Coronary artery (tissue), 2 donors: Measurements from ENCODE around the gene INPPL1.
"Not testable (repeated sequence)": the region's sequence is repeated elsewhere in the genome, so short reads cannot be mapped to it uniquely, and the experiment has no call there.

ENCODE experiments used
- DNase-seq: peaks from one replicate; pipeline ENCODE4 v3.0.0-alpha.2; 2017; ENCODE audit warnings: low spot score
- H3K27ac ChIP-seq, 2 donors: fragments of 200-600 bp; sonication (generic); one replicate each; pipeline ENCODE4 v1.5.1; 2016 to 2019
- H3K4me3 ChIP-seq: fragments of 200-600 bp; sonication (generic); 2 replicates; pipeline ENCODE4 v1.5.1; 2016; ENCODE audit warnings: mild to moderate bottlenecking, moderate library complexity
- TF ChIP-seq, protein P1 (sequence below): fragments of 200-600 bp; sonication (generic); IDR thresholded peaks from one replicate; pipeline ENCODE4 v1.5.1; 2019; ENCODE audit warnings: antibody characterized with exemption

Gene INPPL1

DNA sequence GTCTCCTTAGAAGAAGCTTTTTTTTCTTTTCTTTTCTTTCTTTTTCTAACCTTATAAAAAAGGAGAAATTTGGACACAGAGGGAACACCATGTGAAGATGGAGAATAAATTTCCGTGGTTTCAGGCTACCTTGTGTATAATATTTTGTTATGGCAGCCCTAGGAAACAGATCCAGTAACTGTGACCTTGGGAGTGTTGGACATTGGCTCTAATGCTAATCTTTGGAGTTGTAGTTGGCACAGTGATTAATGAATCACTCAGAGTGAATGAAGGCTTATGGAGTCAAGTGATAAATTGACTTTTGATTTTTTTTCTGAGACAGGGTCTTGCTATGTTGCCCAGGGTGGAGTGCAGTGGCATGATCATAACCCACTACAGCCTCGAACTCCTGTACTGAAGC is 34.9 kb downstream of the INPPL1 start:
- H3K27ac ChIP-seq: no peak overlapping the region
- H3K4me3 ChIP-seq: no peak overlapping the region
- TF ChIP-seq, protein P1, sequence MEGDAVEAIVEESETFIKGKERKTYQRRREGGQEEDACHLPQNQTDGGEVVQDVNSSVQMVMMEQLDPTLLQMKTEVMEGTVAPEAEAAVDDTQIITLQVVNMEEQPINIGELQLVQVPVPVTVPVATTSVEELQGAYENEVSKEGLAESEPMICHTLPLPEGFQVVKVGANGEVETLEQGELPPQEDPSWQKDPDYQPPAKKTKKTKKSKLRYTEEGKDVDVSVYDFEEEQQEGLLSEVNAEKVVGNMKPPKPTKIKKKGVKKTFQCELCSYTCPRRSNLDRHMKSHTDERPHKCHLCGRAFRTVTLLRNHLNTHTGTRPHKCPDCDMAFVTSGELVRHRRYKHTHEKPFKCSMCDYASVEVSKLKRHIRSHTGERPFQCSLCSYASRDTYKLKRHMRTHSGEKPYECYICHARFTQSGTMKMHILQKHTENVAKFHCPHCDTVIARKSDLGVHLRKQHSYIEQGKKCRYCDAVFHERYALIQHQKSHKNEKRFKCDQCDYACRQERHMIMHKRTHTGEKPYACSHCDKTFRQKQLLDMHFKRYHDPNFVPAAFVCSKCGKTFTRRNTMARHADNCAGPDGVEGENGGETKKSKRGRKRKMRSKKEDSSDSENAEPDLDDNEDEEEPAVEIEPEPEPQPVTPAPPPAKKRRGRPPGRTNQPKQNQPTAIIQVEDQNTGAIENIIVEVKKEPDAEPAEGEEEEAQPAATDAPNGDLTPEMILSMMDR: no peak
- no peak for DNase-seq

DNA sequence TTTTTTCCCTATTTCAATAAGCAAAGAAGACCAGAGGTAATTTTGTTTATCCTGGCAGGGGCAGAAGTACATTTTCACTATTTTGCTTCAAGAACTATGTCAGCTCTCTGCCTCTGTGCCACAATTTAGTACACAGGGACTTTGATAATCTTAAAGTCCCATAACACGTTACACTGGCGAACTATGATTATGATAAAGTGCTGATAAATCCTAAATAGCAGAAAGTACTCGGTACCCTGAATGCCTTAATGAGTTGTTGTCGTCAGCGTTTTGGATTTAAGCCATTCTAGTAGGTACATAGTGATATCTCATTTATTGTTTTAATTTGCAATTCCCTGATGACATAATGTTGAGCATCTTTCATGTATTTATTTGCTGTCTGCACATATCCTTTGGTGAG is 36.0 kb downstream of the INPPL1 start:
- H3K27ac ChIP-seq: no peak overlapping the region
- TF ChIP-seq, protein P1: no peak
- no peak overlapping the region for H3K4me3 ChIP-seq
- no peak for DNase-seq

DNA sequence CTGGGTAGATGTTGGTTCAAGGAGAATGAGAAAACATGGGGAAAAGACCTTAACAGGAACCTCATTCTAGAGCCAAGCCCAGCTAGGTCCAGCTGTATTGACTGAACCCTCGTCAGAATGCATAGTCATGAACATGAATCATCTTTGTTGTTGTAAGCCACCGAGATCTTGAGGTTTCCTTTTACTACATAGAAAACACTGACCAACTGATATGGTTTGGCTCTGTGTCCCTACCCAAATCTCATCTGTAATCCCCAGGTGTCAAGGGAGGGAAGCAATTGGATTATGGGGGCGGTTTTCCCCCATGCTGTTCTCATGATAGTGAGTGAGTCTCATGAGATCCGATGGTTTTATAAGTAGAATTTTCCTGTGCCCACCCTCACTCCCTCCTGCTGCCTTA is 38.8 kb downstream of the INPPL1 start:
- no peak for DNase-seq
- no peak overlapping the region for H3K4me3 ChIP-seq
- TF ChIP-seq, protein P1: no peak
- H3K27ac ChIP-seq: no peak overlapping the region

DNA sequence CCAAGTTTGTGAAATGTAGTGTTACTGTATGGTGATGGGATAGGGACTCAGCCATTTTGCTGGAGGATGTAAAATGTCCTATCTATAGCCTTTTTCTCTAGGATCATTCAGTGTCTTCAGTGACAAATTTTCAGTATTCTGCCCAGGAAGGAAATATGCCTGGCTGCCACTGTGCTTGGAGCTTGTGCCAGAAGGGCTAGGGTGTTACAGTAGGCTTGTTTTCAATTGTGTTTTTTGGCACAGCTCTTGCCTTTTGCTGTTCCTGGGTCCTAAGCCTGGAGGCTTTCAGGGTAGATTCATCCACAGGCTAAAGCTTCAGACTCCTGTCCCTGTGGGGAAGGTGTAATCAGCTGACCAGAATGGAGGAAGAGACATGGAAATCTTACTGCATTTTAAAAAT is 41.4 kb downstream of the INPPL1 start:
- DNase-seq: no peak
- Histone ChIP-seq H3K27ac (no peak overlapping the region), H3K4me3 (no peak overlapping the region)
- TF ChIP-seq, protein P1: no peak

DNA sequence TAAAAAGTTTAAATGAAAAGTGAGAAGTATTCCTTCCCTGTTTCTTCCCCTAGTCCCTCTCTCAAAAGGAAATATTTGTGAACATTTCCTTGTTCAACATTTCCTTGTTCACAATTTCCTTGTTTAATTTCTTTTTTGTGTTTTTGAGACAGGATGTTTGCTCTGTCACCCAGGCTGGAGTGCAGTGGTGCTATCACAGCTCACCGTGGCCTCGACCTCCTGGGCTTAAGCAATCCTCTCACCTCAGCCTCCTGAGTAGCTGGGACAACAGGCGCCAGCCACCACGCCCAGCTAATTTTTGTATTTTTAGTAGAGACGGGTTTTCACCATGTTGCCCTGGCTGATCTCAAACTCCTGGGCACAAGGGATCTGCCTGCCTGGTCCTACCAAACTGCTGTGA is 42.4 kb downstream of the INPPL1 start:
- H3K27ac ChIP-seq, H3K4me3 ChIP-seq, DNase-seq: not testable (repeated sequence)

DNA sequence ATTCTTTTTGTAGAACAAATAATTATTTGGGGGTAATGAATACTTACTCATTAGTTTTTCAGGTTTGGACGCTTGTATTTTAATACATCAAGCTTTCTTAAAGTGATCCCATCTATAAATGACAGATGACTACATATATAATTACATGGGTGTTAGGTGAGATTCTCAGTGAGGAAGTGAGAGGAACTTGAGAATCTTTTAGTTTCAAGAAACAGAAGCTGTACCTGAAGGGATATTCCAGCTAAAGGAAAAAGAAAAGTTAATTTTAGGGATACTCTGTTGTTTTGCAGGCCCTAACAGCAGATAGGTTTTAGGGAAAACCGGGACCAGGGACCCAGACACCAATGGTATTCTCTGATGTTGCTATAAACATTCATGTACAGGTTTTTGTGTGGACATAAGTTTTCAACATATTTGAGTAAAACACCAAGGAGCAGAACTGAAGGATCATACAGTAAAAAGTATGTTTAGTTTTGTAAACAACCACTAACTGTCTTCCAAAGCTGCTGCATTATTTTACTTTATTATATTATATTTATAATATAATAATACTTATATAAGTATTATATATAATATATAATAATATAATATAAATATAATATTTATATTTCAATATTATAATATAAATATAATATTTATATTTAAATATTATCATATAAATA is 43.5 kb downstream of the INPPL1 start:
- DNase-seq: no peak
- H3K27ac ChIP-seq: no peak overlapping the region
- H3K4me3 ChIP-seq: no peak overlapping the region
- TF ChIP-seq, protein P1: no peak

DNA sequence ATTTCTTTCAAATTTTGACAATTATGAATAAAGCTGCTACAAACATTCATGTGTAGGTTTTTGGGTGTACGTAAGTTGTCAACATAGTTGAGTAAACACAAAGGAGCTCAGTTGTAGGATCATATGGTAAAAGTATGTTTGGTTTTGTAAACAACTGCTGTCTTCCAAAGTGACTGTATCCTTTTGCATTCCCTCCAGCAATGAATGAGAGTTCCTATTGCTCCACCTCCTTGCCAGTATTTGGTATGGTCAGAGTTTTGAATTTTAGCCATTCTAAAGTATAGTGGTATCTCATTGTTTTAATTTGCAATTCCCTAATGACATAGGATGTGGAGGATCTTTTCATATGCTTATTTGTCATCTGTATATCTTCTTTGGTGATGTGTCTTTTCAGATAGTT is 47.4 kb downstream of the INPPL1 start:
- DNase-seq: no peak

More for the DNA sequence above, 47.4 kb downstream of the INPPL1 start:
- TF ChIP-seq, protein P1: no peak
- Histone ChIP-seq H3K27ac (no peak overlapping the region), H3K4me3 (no peak overlapping the region)
